ENCODE results near the gene TRPM5.

Gene TRPM5

GRCh38 chr11:2418693-2419360 is 25.5 kb downstream of the TRPM5 start:
- TF ChIP-seq, protein P1, sequence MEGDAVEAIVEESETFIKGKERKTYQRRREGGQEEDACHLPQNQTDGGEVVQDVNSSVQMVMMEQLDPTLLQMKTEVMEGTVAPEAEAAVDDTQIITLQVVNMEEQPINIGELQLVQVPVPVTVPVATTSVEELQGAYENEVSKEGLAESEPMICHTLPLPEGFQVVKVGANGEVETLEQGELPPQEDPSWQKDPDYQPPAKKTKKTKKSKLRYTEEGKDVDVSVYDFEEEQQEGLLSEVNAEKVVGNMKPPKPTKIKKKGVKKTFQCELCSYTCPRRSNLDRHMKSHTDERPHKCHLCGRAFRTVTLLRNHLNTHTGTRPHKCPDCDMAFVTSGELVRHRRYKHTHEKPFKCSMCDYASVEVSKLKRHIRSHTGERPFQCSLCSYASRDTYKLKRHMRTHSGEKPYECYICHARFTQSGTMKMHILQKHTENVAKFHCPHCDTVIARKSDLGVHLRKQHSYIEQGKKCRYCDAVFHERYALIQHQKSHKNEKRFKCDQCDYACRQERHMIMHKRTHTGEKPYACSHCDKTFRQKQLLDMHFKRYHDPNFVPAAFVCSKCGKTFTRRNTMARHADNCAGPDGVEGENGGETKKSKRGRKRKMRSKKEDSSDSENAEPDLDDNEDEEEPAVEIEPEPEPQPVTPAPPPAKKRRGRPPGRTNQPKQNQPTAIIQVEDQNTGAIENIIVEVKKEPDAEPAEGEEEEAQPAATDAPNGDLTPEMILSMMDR (IDR thresholded peaks at IDR 0.05; ENCODE audit: insufficient read depth, missing control alignments) = no peak
- DNase-seq (ENCODE audit: insufficient read length, low spot score) = no peak
- FAIRE-seq = no peak

DNA sequence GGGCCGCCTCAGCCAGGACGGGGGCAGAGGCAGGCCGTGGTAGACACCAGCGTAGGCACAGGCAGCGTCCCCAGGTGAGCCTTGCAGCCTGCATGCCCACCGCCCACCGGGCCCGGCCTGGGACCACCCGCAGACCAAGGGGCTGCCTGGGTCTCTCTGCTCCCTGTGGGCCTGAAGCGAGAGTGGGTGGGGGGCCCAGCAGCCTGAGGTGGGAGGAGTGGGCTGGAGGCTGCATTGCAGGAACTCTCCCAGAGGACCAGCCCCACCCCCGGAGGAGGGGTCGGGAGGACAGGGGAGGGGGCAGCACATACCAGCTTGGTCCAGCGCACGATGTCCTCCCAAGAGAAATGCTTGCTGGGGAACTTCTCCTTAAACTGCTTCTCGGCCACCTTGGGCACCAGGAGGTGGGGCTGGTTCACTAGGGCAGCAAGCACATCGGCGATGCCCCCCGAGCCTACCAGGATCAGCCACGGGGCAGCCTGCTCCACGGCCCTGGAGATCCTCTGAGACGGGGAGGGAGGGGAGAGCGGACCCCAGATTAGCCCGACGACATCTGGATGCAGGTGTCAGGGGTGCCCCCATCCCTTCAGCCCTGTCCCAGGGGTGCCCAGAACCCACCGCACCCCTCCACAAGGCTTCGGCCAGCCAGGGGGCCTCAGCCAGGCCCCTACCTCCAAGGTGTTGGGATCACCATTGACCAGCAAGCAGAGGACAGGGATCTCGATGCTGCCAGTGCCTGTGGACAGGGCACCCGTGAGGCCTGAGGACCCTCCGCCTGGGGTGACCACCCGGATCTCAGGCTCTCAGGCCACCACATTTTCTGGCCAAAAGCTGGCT is 26.2 kb downstream of the TRPM5 start:
- TF ChIP-seq, protein P1 (IDR thresholded peaks at IDR 0.05; ENCODE audit: insufficient read depth, missing control alignments) = no peak
- FAIRE-seq (no peak), DNase-seq (ENCODE audit: insufficient read length, low spot score) (no peak)

GRCh38 chr11:2416765-2417164 is 27.5 kb downstream of the TRPM5 start:
- DNase-seq (ENCODE audit: insufficient read length, low spot score) (no peak), FAIRE-seq (no peak)
- TF ChIP-seq, protein P1 (IDR thresholded peaks at IDR 0.05; ENCODE audit: insufficient read depth, missing control alignments) = no peak

DNA sequence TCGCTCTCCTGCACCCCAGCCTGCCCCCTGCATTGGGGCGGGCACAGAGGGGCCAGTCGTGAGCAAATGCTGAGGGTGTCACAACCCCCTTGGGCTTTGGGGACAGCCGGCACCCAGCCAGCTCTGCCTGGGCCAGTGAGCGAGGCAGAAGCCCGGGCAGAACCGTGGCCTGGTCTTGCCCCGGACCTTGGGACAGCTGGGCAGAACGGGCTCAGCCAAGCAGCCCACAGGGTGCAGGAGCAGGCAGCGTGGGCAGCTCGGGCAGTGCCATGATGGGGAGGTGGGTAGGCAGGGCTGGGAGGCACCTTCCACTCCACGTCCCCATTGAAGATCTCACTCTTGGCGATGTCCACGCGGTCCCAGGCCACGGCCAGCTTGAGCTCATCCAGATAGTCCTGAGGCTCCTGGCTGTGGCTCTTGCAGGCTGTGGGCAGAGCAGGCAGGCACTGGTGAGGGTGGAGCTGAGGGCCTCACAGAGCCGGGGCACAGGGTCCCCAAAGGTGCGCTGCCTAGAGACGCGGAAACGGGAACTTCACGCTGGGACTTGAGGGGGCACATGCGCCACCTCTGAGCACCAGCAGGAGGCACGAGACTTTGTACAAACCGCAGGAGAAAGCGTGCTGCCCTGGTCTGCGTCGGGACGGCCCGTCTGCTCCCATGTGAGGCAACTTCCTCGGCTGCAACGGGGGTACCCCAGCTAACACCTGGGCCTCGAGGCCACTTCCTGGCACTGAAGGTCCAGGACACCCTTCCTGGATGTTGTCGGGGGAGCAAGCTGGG is 28.5 kb downstream of the TRPM5 start:
- TF ChIP-seq, protein P1 (IDR thresholded peaks at IDR 0.05; ENCODE audit: insufficient read depth, missing control alignments) = no peak
- no peak for DNase-seq (ENCODE audit: insufficient read length, low spot score)
- no peak for FAIRE-seq

DNA sequence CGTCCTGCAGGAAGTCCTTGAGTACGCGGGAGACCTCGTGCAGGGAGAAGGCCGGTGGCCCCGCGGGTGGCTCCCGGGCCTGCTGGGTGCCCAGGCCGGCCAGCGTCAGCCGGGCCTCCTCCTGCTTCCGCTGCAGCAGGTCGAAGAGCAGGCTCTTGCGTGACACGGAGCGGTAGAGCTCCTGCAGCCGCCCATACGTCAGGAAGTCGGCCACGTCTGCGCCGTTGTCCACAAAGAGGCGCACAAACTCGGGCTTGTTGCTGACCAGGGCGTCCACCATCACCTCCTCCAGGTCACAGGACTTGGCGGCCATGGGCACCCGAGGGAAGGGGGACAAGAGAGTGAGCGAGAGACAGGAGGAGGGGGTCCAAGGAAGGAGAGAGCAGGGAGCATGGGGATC is 29.1 kb downstream of the TRPM5 start:
- TF ChIP-seq, protein P1 (IDR thresholded peaks at IDR 0.05; ENCODE audit: insufficient read depth, missing control alignments) = no peak
- DNase-seq (ENCODE audit: insufficient read length, low spot score) (no peak), FAIRE-seq (no peak)

DNA sequence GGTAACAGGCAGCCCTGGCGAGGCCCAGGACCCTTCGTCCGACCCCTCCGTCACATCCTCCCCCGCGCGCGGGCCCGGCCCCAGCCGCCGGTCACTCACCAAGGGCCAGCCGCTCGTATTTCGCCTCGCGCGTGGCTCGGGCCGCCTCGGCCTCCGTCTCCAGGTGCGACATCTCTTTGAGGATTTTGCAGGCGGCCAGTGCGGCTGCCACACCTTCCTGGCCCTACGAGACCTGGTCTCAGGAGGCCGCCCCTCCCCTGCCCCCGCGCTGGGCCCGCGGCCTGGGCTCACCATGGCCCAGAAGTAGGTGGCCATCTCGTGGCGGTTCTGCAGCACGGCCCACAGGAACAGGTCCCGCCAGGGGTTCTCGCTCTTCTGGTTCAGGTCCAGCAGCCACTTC is 29.7 kb downstream of the TRPM5 start:
- TF ChIP-seq, protein P1 (IDR thresholded peaks at IDR 0.05; ENCODE audit: insufficient read depth, missing control alignments) = no peak
- no peak for DNase-seq (ENCODE audit: insufficient read length, low spot score)
- no peak for FAIRE-seq
